Measurements from ENCODE around the gene KIAA1191.

DNA sequence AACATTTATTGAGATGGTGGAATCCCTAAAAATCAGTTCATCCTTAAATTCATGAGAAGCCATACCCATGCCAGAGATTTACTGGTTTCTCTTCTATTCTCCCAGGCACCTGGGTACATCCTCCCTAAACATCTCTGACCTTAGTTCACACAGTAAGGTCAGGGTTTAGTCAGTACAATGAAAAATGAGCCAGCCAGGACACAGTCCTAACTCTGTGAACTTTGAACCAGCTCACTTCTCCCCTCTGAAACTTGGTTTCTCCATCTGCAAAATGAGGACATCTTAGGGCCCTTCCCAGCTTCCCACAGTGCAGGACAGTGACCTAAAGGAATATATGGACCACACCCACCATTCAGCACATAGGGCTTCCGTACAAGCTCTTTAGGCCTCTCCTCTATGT is 24.9 kb upstream of the KIAA1191 start:
- no peak for TF ChIP-seq MXI1 (IDR thresholded peaks at IDR 0.05; ENCODE audit: borderline replicate concordance, low read depth, low read length)
- TF ChIP-seq RAD21 (IDR thresholded peaks at IDR 0.05; ENCODE audit: low read length): no peak
- TF ChIP-seq RCOR1 (IDR thresholded peaks at IDR 0.05; ENCODE audit: insufficient replicate concordance, low read length): no peak
- TF ChIP-seq, protein P1, sequence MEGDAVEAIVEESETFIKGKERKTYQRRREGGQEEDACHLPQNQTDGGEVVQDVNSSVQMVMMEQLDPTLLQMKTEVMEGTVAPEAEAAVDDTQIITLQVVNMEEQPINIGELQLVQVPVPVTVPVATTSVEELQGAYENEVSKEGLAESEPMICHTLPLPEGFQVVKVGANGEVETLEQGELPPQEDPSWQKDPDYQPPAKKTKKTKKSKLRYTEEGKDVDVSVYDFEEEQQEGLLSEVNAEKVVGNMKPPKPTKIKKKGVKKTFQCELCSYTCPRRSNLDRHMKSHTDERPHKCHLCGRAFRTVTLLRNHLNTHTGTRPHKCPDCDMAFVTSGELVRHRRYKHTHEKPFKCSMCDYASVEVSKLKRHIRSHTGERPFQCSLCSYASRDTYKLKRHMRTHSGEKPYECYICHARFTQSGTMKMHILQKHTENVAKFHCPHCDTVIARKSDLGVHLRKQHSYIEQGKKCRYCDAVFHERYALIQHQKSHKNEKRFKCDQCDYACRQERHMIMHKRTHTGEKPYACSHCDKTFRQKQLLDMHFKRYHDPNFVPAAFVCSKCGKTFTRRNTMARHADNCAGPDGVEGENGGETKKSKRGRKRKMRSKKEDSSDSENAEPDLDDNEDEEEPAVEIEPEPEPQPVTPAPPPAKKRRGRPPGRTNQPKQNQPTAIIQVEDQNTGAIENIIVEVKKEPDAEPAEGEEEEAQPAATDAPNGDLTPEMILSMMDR (conservative IDR thresholded peaks at IDR 0.05; ENCODE audit: low read depth, low read length): no peak
- TF ChIP-seq MAFK (IDR thresholded peaks at IDR 0.05; ENCODE audit: low read depth, low read length): no peak
- TF ChIP-seq SMC3 (IDR thresholded peaks at IDR 0.05; ENCODE audit: low read depth, low read length): no peak
- TF ChIP-seq POLR2A (IDR thresholded peaks at IDR 0.05; ENCODE audit: low read depth, low read length): no peak
- no peak for TF ChIP-seq BHLHE40 (IDR thresholded peaks at IDR 0.05; ENCODE audit: low read depth, low read length)
- TF ChIP-seq CEBPB (IDR thresholded peaks at IDR 0.05; ENCODE audit: low read depth, low read length): no peak
- TF ChIP-seq CHD1 (IDR thresholded peaks at IDR 0.05; ENCODE audit: low read depth, low read length): no peak
- TF ChIP-seq, protein P2, sequence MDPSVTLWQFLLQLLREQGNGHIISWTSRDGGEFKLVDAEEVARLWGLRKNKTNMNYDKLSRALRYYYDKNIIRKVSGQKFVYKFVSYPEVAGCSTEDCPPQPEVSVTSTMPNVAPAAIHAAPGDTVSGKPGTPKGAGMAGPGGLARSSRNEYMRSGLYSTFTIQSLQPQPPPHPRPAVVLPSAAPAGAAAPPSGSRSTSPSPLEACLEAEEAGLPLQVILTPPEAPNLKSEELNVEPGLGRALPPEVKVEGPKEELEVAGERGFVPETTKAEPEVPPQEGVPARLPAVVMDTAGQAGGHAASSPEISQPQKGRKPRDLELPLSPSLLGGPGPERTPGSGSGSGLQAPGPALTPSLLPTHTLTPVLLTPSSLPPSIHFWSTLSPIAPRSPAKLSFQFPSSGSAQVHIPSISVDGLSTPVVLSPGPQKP (IDR thresholded peaks at IDR 0.05; ENCODE audit: borderline replicate concordance, low read depth, low read length): no peak
- no peak for TF ChIP-seq RFX5 (IDR thresholded peaks at IDR 0.05; ENCODE audit: low read depth, low read length)
- TF ChIP-seq MAZ (IDR thresholded peaks at IDR 0.05; ENCODE audit: borderline replicate concordance, low read depth, low read length): no peak
- TF ChIP-seq NFE2L2 (IDR thresholded peaks at IDR 0.05; ENCODE audit: low read depth, low read length): no peak

Data from IMR-90 (cell line).